Cardiac muscle cell (in vitro differentiated cells and primary cell): ENCODE data around the gene FCGR2B. TPM values are rescaled to one million over a fixed set of nuclear protein-coding genes. Genes with fewer than 3 reads are reported as not detected.
A peak's percentile ranks its signal among the peaks of the same experiment; 100 is the strongest.
"Not testable (repeated sequence)": the region's sequence is repeated elsewhere in the genome, so short reads cannot be mapped to it uniquely, and the experiment has no call there.

Experiments
- DNase-seq, 2 donors: peaks; one replicate each; pipeline versions ENCODE4 v3.0.0 to v3.0.0-alpha.2; 2010 to 2017; ENCODE audit warnings: low read depth in 1 of 2, low spot score in 1 of 2
- H3K27ac ChIP-seq: fragments of 200-600 bp; sonication (generic); 2 replicates; pipeline ENCODE4 v1.5.1; 2016
- H3K27me3 ChIP-seq: fragments of 200-600 bp; sonication (generic); 2 replicates; pipeline ENCODE4 v1.6.0; 2016; ENCODE audit warnings: control low read depth
- H3K36me3 ChIP-seq: fragments of 200-600 bp; sonication (generic); 2 replicates; pipeline ENCODE4 v1.5.1; 2016; ENCODE audit warnings: control low read depth
- H3K4me1 ChIP-seq: fragments of 200-600 bp; sonication (generic); 2 replicates; pipeline ENCODE4 v1.8.1; 2017; ENCODE audit warnings: low read depth, mild to moderate bottlenecking, mixed run types
- H3K4me3 ChIP-seq: fragments of 200-600 bp; sonication (generic); 2 replicates; pipeline ENCODE4 v1.5.1; 2016; ENCODE audit warnings: mild to moderate bottlenecking
- H3K9me3 ChIP-seq: fragments of 200-600 bp; sonication (generic); 2 replicates; pipeline ENCODE4 v1.5.1; 2017; ENCODE audit warnings: low read depth, mild to moderate bottlenecking, control low read depth
- CTCF ChIP-seq: IDR thresholded peaks from 2 replicates; pipeline ENCODE4 v1.5.1; 2012; ENCODE audit warnings: low read depth, mild to moderate bottlenecking, low read length
- polyA plus RNA-seq: library from polyadenylated mRNA; unstranded; fragments of >200 nt; fragmentation: Nextera tagmentation; extraction: Ambion mirVana; gene quantifications from 2 replicates; pipeline ENCODE4 v1.2.1, GENCODE V29; 2016
- total RNA-seq: library from RNA; depleted of rRNA; stranded (reverse); fragments of >200 nt; gene quantifications from 2 replicates; pipeline ENCODE4 v1.2.3, GENCODE V29; 2016

Gene FCGR2B
- total and polyA plus RNA-seq, 2 experiments from 2014 or later, result not detected

- no peaks in the 10 kb centered on the region for H3K9me3 ChIP-seq
- no peak for TF ChIP-seq CTCF
- no peak overlapping the region for H3K27ac ChIP-seq
- no peak for DNase-seq
- H3K36me3 ChIP-seq, result no peaks in the 10 kb centered on the region
- H3K4me3 ChIP-seq, result no peak overlapping the region
- no peaks in the 10 kb centered on the region for H3K4me1 ChIP-seq
- peaks cover 51% of the 10 kb centered on the region for H3K27me3 ChIP-seq
Measured at GRCh38 chr1:161723459-161724141, 60.7 kb downstream of the FCGR2B start.

- H3K4me1 ChIP-seq, H3K9me3 ChIP-seq, H3K27ac ChIP-seq, DNase-seq, H3K36me3 ChIP-seq: not testable (repeated sequence)
- H3K4me3 ChIP-seq, result peak overlapping the region; percentile 51
- peaks cover 44% of the 10 kb centered on the region for H3K27me3 ChIP-seq
Measured at GRCh38 chr1:161725258-161725907, 62.4 kb downstream of the FCGR2B start.

- peak; percentile 46 for TF ChIP-seq CTCF
- no peaks in the 10 kb centered on the region for H3K36me3 ChIP-seq
- no peaks in the 10 kb centered on the region for H3K4me1 ChIP-seq
- H3K9me3 ChIP-seq, result no peaks in the 10 kb centered on the region
- DNase-seq, result peak in 1 of 2 donors; percentile 57
- peak overlapping the region; percentile 21 for H3K27ac ChIP-seq
- peak overlapping the region; percentile 51 for H3K4me3 ChIP-seq
- peaks cover 42% of the 10 kb centered on the region for H3K27me3 ChIP-seq
Measured at GRCh38 chr1:161725908-161726472, 63.0 kb downstream of the FCGR2B start.

GRCh38 chr1:161726473-161727255, 63.7 kb downstream of the FCGR2B start:
- Histone ChIP-seq H3K36me3 (no peaks in the 10 kb centered on the region), H3K27ac (peak overlapping the region; percentile 81), H3K4me1 (no peaks in the 10 kb centered on the region), H3K4me3 (peak overlapping the region; percentile 51), H3K27me3 (peaks cover 35% of the 10 kb centered on the region), H3K9me3 (no peaks in the 10 kb centered on the region)
- TF ChIP-seq CTCF, result no peak
- peak; percentile 92 to 94 for DNase-seq

GRCh38 chr1:161727256-161727924, 64.4 kb downstream of the FCGR2B start:
- no peaks in the 10 kb centered on the region for H3K4me1 ChIP-seq
- no peaks in the 10 kb centered on the region for H3K9me3 ChIP-seq
- no peaks in the 10 kb centered on the region for H3K36me3 ChIP-seq
- no peak for TF ChIP-seq CTCF
- DNase-seq, result peak in 1 of 2 donors; percentile 82
- H3K27ac ChIP-seq, result peak overlapping the region; percentile 81
- peak overlapping the region; percentile 51 for H3K4me3 ChIP-seq
- peaks cover 30% of the 10 kb centered on the region for H3K27me3 ChIP-seq

Other genes starting within 250 kb of the FCGR2B start
- 0.39 TPM in 1 of 2 replicates, not detected in the other for gene FCGR2A, start 157.7 kb upstream of the FCGR2B start, total RNA-seq
- not detected in 2 replicates for gene FCGR2A, start 157.7 kb upstream of the FCGR2B start, polyA plus RNA-seq
- 0.56 TPM in 1 of 2 replicates, not detected in the other for gene HSPA6, start 138.6 kb upstream of the FCGR2B start, total RNA-seq
- gene HSPA6, start 138.6 kb upstream of the FCGR2B start, polyA plus RNA-seq, result not detected in 2 replicates
- not detected in 2 replicates for gene FCGR3A, start 113.3 kb upstream of the FCGR2B start, total RNA-seq
- not detected in 2 replicates for gene FCGR3A, start 113.3 kb upstream of the FCGR2B start, polyA plus RNA-seq
- not detected in 2 replicates for gene FCGR3B, start 32.0 kb upstream of the FCGR2B start, total RNA-seq
- not detected in 2 replicates for gene FCGR3B, start 32.0 kb upstream of the FCGR2B start, polyA plus RNA-seq
- 0.18 TPM in 1 of 2 replicates, not detected in the other for gene FCRLA, start 44.1 kb downstream of the FCGR2B start, total RNA-seq
- gene FCRLA, start 44.1 kb downstream of the FCGR2B start, polyA plus RNA-seq, result 0.39 TPM in 1 of 2 replicates, not detected in the other
- gene FCRLB, start 58.4 kb downstream of the FCGR2B start, total RNA-seq, result 2.9 and 3.0 TPM in 2 replicates
- 0.67 and 1.7 TPM in 2 replicates for gene FCRLB, start 58.4 kb downstream of the FCGR2B start, polyA plus RNA-seq
- gene DUSP12, start 86.6 kb downstream of the FCGR2B start, total RNA-seq, result 40.0 and 60.5 TPM in 2 replicates
- gene DUSP12, start 86.6 kb downstream of the FCGR2B start, polyA plus RNA-seq, result 63.1 and 65.7 TPM in 2 replicates
- gene ATF6, start 103.2 kb downstream of the FCGR2B start, total RNA-seq, result 18.0 and 18.1 TPM in 2 replicates
- gene ATF6, start 103.2 kb downstream of the FCGR2B start, polyA plus RNA-seq, result 14.6 and 15.6 TPM in 2 replicates